Measurements from ENCODE around the gene KAT7. TPM values are rescaled to one million over a fixed set of nuclear protein-coding genes. Genes with fewer than 3 reads are reported as not detected.

KAT7 gene
- total RNA-seq, 2 donors from 2014 or later, result 50.2 to 58.1 TPM

- peak; percentile 80 for DNase-seq (ENCODE audit: low spot score)
- intact Hi-C loops (cut with DNase I), result loop anchor here (5.0 kb wide), 3 partner anchors 146 to 286 kb away; partner anchors contain the start of gene SLC35B1 (in 1 of the 2)
Measured at GRCh38 chr17:49853470-49854015, 65.1 kb downstream of the KAT7 start.

DNA sequence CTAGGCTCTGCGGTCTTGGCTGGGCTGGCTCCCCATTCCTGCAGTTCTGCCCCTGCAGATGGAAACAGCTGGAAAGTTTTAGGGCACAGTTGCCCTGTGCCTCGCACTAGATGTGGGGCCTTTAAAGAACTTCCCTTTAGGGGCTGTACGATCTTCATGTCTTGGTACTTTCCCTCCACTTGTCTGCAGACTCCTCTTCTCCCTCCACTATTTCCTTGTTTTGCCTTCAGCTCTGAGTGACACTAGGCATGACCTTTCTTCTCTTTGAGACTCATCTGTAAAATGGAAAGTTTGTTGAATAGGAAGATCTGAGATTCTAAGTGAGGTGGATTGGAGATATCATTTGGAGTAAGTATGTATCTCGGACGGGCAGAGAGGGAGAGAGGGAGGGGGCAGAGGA lies 65.6 kb downstream of the KAT7 start:
- no peak for DNase-seq (ENCODE audit: low spot score)
- intact Hi-C loops (cut with DNase I), result loop anchor here (5.0 kb wide), 3 partner anchors 147 to 287 kb away; partner anchors contain the start of gene SLC35B1 (in 1 of the 2)

DNA sequence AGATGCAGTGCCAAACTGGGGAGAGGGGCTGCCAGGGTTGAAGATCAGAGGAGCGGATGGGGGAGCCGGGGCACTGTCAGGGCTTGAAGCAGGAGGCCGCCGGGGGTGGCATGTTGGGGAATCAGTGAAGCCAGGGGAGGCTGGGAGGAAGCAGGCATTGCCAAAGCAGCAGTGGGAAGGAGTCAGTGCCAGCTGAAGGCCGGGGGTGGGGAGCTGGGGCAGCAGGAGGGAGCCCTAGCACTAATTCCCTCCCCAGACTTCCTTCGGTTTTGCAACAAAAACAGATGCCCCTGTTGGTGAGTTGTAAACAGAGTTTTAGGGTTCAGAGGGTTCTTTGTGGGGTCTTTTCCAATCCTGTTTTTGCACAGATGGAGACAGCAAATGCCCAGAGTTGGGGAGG lies 70.3 kb downstream of the KAT7 start:
- intact Hi-C loops (cut with DNase I), result no loop called here
- no peak for DNase-seq (ENCODE audit: low spot score)

GRCh38 chr17:49859991-49860953 lies 71.8 kb downstream of the KAT7 start:
- intact Hi-C loops (cut with DNase I), result loop anchor here (2.0 to 10.0 kb wide), 3 partner anchors 137 to 215 kb away; partner anchors contain the start of gene DLX3 (in 1 of the 2)
- DNase-seq (ENCODE audit: low spot score), result peak; percentile 69

- DNase-seq (ENCODE audit: low spot score), result peak; percentile 64
- intact Hi-C loops (cut with DNase I), result loop anchor here (2.0 to 10.0 kb wide), 3 partner anchors 135 to 213 kb away; partner anchors contain the start of gene DLX3 (in 1 of the 2)
Measured at GRCh38 chr17:49861150-49861884, 72.8 kb downstream of the KAT7 start.

DNA sequence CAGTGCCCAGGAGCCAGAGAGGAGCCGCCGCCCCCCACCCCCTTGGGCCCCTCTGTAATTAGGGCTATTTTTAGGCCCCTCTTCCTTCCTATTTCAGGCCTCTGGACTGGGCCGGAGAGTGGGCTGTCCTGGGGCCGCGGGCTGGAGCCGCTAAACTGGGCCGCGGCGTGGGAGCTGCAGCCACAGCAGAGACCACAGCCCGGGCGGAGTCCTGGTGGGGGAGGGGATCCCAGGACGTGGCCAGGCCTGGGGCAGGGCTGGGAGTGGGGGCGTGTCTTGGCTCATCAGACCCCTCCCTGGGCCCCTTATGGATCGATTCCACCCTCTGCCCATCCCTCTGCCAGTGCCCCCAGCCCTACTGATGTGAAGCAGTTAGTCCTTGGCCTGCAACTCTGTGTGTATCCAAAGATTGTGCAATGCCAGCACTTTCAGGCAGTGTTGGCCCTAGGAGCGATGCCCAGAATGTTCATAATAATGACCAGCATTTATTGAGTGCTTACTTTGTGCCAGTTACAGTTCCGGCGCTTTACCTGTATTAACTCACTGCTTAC lies 74.4 kb downstream of the KAT7 start:
- intact Hi-C loops (cut with DNase I), result loop anchor here (5.0 to 10.0 kb wide), 2 partner anchors 134 to 212 kb away; partner anchors contain the start of gene DLX3 (in 1 of the 2)

DNA sequence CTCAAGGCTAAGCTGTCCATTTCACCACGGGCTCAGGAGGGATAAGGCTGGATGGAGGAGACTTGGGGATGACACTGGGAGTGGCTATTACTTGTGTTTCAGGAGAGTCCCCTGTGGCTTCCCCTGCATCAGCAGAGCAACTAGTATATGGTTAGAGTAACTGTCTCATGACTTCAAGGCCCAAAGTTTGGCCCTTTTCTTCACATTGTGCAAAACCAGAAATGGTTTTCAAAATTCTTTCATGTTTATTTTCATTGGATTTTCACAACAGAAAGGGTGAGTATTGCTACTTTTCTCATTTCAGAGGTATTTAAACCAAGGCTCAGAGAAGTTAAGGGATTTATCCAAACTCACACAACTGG lies 77.5 kb downstream of the KAT7 start:
- intact Hi-C loops (cut with DNase I), result loop anchor here in 1 of 2 donors (10.0 kb wide), 1 partner anchor 209 kb away; no protein-coding TSS in a partner anchor
- DNase-seq (ENCODE audit: low spot score), result no peak

More for the DNA sequence above, 74.4 kb downstream of the KAT7 start:
- no peak for DNase-seq (ENCODE audit: low spot score)

- no peak for DNase-seq (ENCODE audit: low spot score)
- intact Hi-C loops (cut with DNase I), result loop anchor here in 1 of 2 donors (10.0 kb wide), 1 partner anchor 208 kb away; no protein-coding TSS in a partner anchor
Measured at GRCh38 chr17:49866882-49867413, 78.5 kb downstream of the KAT7 start.

- intact Hi-C loops (cut with DNase I), result loop anchor here in 1 of 2 donors (10.0 kb wide), 1 partner anchor 206 kb away; no protein-coding TSS in a partner anchor
- no peak for DNase-seq (ENCODE audit: low spot score)
Measured at GRCh38 chr17:49869038-49869374, 80.5 kb downstream of the KAT7 start.

GRCh38 chr17:49870298-49870697 lies 81.8 kb downstream of the KAT7 start:
- intact Hi-C loops (cut with DNase I), result loop anchor here in 1 of 2 donors (10.0 kb wide), 1 partner anchor 215 kb away; no protein-coding TSS in a partner anchor
- DNase-seq (ENCODE audit: low spot score), result no peak

DNA sequence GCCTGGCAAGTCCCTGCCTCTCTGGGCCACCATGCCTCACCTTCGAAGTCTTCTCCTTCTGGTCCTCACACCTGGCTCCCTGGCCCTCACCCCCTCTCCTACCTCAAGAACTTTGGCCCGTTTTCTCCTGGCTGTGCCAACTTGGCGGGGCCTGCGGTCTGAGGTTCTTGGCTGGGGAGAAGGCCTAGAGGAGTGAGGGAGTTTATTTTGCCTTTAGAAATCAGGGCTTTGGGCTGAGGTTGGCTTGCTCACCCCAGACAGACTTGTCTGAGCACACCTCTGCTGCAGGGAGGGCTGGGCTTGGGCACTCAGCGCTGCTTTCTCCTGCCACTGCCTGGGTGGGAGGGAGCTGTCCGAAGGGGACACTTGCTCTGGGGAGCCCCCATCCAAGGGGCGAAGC lies 82.7 kb downstream of the KAT7 start:
- no peak for DNase-seq (ENCODE audit: low spot score)
- intact Hi-C loops (cut with DNase I), result loop anchor here in 1 of 2 donors (10.0 kb wide), 1 partner anchor 214 kb away; no protein-coding TSS in a partner anchor

DNA sequence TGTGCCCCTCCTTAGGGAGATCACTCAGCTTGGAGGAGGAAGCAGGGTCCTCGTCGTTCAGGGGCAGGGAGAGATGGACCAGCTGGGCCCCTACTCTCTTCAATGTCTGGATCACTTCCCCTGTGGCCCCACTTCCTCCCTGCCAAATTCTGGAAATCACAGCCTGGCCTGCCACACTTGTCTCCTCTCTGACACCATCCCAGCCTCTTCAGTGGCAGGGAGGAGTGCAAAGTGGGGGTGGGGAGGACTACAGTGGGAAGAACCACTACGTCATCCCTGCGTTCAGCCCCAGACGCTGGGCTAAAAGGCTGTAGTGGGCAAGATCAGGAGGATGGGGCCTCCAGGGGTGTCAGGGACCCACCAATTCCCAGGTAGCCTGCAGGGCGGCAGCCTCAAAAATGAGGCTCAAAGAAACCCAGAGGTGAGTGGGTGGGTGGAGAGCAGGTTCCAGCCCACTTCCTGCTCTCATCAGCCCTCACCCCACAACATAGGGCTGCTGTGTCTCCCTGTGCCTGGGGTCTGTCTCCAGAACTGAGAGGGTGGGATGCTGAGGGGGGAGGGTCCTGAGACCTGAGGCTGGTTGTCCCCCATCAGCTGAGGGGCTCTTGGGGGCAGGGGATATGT lies 84.4 kb downstream of the KAT7 start:
- intact Hi-C loops (cut with DNase I), result loop anchor here in 1 of 2 donors (10.0 kb wide), 1 partner anchor 212 kb away; no protein-coding TSS in a partner anchor
- no peak for DNase-seq (ENCODE audit: low spot score)

DNA sequence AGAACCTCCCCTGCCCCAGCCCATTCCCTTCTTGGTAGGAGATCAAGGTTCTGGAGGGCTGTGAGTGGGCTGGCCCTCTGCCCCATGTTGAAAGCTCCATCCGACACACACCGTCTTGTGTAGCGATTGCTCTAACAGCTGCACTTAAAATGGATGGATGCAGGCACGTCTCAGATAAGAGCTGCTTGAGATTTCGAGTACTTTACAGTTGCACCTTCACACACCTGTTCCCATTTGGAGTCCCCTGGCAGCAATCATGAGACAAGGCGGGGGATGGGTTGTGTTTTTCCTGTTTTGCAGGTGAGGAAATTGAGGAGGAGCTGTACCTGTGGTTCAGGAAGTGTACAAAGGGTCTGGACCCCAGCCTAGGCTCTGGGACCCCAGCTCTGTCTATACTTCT lies 85.0 kb downstream of the KAT7 start:
- intact Hi-C loops (cut with DNase I), result loop anchor here in 1 of 2 donors (10.0 kb wide), 1 partner anchor 211 kb away; no protein-coding TSS in a partner anchor
- DNase-seq (ENCODE audit: low spot score), result no peak

DNA sequence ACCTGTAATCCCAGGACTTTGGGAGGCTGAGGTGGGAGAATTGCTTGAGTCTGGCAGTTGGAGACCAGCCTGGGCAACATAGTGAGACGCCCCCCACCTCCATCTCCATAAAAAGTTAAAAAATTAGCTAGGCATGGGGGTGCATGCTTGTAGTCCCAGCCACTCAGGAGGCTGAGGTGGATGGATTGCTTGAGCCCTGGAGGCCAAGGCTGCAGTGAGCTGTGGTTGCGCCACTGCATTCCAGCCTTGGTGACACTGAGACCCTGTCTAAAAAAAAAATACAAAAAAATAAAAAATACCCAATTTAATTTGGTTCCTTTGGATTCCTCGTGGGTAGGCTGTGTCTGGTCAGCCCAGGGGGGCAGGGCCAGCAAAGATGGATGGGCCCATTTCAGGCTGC lies 85.4 kb downstream of the KAT7 start:
- intact Hi-C loops (cut with DNase I), result loop anchor here in 1 of 2 donors (10.0 kb wide), 1 partner anchor 211 kb away; no protein-coding TSS in a partner anchor

GRCh38 chr17:49874911-49875310 lies 86.4 kb downstream of the KAT7 start:
- intact Hi-C loops (cut with DNase I), result loop anchor here in 1 of 2 donors (10.0 kb wide), 1 partner anchor 210 kb away; no protein-coding TSS in a partner anchor
- no peak for DNase-seq (ENCODE audit: low spot score)

More for the DNA sequence above, 85.4 kb downstream of the KAT7 start:
- no peak for DNase-seq (ENCODE audit: low spot score)

DNA sequence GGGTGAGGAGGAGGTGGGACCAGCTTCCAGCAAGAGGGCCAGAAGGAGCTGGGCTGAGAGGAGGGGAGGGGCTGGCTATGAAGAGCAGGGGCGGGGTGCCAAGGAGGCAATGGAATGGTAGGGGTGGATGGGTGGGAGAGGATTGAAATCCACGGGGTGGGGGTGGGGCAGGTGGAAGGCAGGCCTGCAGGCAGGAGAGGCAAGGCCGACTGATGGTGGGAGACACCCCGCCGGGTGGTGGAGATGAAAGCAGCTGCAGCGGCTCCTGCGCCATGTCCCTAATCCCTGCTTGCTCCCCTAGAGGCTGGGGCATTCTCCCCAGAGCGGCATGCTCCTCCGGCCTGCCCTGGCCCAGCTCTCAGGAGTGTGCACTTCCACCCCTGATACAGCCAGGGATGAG lies 87.2 kb downstream of the KAT7 start:
- intact Hi-C loops (cut with DNase I), result loop anchor here in 1 of 2 donors (10.0 kb wide), 1 partner anchor 209 kb away; no protein-coding TSS in a partner anchor
- no peak for DNase-seq (ENCODE audit: low spot score)

Measured in posterior vena cava (tissue), 2 donors.